GM19395 (cell line): ENCODE data around the gene BAHD1.
A peak's percentile ranks its signal among the peaks of the same experiment; 100 is the strongest.

Source experiments
- ATAC-seq: cut with Tn5 transposase; IDR thresholded peaks from one replicate; pipeline ENCODE4 v1.9.1; 2021; ENCODE audit warnings: mild to moderate bottlenecking, moderate library complexity; ENCODE audit not compliant: unreplicated experiment

Gene BAHD1

GRCh38 chr15:40421246-40422157, 19.3 kb upstream of the BAHD1 start:
- ATAC-seq, result peak; percentile 78

GRCh38 chr15:40424483-40425115, 16.2 kb upstream of the BAHD1 start:
- no peak for ATAC-seq

- no peak for ATAC-seq
Measured at GRCh38 chr15:40425681-40426080, 15.1 kb upstream of the BAHD1 start.

- no peak for ATAC-seq
Measured at GRCh38 chr15:40427188-40427587, 13.6 kb upstream of the BAHD1 start.

- ATAC-seq, result no peak
Measured at GRCh38 chr15:40428185-40428584, 12.6 kb upstream of the BAHD1 start.

- ATAC-seq, result no peak
Measured at GRCh38 chr15:40429068-40429710, 11.6 kb upstream of the BAHD1 start.

- ATAC-seq, result no peak
Measured at GRCh38 chr15:40430271-40430805, 10.4 kb upstream of the BAHD1 start.

GRCh38 chr15:40435023-40435709, 5.6 kb upstream of the BAHD1 start:
- no peak for ATAC-seq

GRCh38 chr15:40435710-40436089, 5.1 kb upstream of the BAHD1 start:
- no peak for ATAC-seq

GRCh38 chr15:40436116-40436891, 4.4 kb upstream of the BAHD1 start:
- no peak for ATAC-seq

GRCh38 chr15:40436892-40437751, 3.6 kb upstream of the BAHD1 start:
- ATAC-seq, result no peak

GRCh38 chr15:40437752-40438687, 2.7 kb upstream of the BAHD1 start:
- no peak for ATAC-seq

- no peak for ATAC-seq
Measured at GRCh38 chr15:40438712-40439111, 2.0 kb upstream of the BAHD1 start.

- ATAC-seq, result no peak
Measured at GRCh38 chr15:40439461-40439959, 1.2 kb upstream of the BAHD1 start.

- ATAC-seq, result no peak
Measured at GRCh38 chr15:40439960-40440742, 602 bp upstream of the BAHD1 start.

GRCh38 chr15:40441565-40442531, 1.1 kb downstream of the BAHD1 start:
- ATAC-seq, result peak; percentile 4
